ENCODE data around the gene ADAM10.

ADAM10 gene

DNA sequence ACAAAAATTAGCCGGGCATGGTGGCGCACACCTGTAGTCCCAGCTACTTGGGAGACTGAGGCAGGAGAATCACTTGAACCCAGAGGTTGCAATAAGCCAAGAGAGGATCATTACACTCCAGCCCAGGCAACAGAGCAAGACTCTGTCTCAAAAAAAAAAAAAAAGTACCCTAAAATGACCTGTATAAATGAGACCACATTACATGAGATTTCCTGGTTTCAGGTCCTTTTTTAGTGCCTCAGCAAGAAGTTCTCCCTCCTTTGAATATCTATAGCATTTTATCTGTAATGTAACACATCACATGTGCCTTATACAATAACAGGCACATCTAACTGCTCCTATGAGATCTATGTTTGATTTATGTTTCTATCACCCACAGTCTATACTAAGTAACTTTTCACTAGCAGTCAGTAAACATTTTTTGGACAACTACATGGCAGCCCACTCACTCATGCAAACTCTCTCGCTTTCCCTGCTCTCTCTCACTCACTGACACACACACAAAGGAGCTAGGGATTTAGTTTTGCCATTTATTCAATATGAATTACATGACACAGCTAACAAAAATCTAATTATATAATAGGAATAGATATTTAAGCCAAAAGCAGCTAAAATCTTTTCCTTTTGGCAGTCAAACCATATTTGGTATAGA lies 34.1 kb downstream of the ADAM10 start:
- no peak for DNase-seq

DNA sequence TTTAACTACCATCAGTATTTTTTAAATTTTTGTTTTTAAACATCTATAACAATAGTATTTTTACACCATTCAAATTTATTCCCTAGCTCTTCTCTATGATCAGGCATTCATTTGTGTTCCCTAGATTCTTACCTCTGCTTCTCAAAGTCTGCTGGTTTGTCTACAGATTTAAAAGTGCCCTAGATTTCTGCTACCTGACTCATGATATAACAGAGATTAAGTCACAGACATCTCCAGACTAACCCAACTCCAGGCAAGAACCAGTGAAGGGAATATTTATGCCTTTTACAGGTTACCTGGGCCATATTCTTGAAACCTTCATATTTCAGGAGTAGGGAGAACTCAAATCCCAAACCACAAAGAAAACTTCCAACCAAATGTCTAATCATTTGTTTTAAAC lies 38.8 kb downstream of the ADAM10 start:
- no peak for DNase-seq

DNA sequence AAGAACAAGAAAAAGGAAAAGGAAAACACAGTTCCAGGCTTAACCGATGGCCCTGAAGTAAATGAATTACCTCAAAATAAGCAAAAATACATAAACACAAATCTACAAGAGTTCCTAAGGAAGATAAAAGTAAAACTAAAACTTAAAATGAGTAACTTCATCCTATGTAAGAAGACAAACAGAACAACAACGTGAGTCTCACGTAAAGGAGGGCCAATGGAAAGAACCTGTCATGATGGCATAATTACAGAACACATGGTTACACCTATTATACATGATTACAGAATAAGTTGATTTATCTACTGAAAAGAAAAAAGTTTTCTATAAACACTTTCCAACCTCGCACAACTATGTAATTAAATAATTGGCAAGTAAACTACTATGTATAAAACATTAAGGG lies 42.1 kb downstream of the ADAM10 start:
- no peak for DNase-seq

DNA sequence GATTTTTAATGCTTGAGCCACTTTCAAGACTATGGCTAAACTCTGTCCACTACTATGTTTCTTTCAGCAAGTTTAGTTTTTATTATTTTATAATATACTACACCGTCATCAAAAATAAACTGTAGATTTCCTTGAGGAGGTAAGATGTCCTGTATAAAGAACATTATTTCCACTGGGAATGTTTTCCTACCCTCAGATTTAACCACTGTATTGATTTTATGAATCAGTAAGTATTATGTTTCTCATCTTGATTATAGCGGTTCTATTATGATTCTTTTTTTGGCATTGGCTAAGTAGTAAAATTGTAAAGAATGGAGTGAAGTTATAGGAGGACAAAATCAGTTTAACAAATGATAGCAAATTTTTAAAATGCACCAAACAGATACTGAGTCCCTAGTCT lies 44.4 kb downstream of the ADAM10 start:
- no peak for DNase-seq

DNA sequence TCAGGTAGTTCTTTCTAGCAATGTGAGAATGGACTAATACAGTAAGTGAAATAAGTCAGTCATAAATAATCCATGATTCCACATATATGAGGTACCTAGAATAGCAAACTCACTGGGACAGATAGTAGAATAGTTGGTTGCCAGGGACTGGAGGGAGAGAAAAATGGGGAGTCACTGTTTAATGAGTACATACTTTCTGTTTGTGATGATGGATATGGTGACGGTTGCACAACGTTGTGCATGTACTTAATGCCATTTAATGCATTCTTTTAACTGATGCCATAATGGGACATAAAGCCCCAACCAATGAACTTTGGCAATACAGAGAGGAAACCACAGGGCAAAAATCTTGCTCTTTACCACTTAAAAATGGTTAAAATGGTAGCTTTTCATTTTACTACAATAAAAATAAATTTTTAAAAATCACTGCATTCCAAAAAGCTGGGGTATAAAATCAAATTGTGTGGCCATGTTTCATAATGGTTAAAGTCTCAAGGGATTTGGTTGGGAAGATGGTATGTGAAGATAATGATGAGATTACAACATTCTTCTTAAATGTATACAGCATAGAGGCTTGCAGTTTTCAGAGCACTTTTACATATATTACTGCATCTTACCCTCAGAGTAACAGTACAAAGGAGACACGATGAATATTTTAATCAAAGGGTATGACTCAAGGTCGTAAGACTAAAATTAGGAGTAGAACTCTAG lies 45.2 kb downstream of the ADAM10 start:
- no peak for DNase-seq

DNA sequence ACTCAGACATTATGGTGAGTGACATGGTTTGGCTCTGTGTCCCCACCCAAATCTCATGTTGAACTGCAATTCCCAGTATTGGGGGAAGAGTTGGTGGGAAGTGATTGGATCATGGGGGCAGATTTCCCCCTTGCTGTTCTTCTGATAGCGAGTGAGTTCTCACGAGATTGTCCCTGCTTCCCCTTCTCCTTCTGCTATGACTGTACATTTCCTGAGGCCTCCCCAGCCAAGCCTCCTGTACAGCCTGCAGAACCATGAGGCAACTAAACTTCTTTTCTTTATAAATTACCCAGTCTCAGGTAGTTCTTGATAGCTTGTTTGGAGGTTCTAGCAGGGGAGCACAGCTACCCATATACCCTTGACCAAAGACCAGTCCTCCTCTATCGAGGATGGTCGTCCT lies 45.9 kb downstream of the ADAM10 start:
- no peak for DNase-seq

DNA sequence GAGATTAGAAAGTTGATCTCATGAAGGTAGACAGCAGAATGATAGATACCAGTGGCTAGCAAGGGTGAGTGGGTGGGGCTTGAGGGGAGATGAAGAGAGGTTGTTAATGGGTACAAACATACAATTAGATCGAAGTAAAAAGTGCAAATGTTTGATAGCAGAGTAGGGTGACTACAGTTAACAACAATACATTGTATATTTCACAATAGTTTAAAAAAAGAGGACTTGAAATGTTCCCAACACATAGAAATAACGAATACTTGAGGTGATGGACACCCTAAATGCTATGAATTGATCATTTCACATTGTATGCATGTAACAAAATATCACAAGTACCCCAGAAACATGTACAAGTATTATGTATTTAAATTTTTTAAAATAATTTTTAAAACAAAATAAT lies 47.3 kb downstream of the ADAM10 start:
- no peak for DNase-seq

DNA sequence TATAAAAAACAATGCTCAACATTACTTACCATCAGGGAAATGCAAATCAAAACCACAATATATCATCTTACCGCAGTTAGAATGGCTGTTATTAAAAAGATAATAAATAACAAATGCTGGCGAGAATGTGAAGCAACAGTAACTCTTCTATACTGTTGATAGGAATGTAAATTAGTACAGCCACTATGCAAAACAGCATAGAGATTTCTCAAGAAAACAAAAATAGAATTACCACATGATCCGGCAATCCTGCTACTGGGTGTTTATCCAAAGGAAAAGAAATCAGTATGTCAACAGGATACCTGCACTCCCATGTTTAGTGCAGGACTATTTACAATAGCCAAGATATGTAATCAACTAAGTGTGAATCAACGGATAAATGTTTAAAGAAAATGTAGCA lies 48.1 kb downstream of the ADAM10 start:
- DNase-seq: no peak

DNA sequence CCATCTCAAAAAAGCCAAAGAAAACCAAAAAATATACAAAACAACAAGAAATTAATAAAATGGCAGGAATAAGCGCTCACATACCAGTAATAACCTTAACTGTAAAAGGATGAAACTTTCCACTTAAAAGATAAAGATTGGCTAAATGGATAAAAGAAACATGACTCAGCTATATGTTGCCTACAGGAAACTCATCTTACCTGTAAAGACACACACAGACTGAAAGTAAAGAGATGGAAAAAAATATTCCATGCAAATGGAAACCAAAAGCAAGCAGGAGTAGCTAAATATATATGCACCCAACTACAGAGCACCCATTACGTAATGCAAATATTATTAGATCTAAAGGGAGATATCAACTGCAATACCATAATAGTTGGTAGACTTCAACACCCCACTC lies 49.7 kb downstream of the ADAM10 start:
- DNase-seq: no peak

DNA sequence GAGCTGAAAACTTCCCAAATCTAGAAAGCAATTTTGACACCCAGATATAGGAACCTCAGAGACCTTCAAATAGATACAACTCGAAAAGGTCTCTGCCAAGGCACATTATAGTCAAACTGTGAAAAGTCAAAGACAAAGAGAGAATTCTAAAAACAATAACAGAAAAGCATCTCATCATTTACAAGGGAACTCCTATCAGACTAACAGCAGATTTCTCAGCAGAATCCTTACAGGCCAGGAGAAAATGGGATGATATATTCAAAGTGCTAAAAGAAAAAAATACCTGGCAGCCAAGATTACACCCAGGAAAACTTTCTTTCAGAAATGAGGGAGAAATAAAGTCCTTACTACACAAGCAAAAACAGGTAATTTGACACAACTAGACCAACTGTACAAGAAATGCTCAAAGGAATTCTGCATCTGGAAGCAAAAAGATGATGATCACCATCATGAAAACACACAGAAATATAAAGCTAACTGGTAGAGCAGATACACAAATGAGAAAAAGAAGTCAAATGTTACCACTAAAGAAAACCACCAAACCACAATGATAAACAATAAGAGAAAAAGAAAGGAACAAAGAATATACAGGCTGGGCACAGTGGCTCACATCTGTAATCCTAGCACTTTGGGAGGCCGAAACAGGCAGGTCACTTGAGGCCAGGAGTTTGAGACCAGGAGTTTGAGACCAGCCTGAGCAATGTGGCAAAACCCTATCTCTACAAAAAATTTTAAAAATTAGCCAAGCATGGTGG lies 50.4 kb downstream of the ADAM10 start:
- DNase-seq: no peak

DNA sequence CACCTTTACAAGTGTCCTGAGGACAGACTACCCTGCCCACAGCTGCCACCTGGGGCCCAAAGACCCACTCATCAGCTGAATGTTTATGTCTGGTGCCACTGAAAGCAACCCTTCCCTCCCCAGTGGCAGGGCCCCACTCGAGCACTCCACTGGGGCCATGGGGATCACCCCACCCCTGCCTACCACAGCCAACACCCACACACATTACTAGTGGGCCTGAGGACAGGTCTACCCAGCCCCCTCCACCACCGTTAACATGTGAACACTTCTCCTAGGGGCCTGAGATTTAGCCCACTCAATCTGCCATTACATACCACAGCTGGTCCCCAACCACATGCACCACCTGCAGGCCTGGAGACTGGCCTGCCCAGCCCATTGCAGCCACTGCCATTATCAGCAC lies 52.3 kb downstream of the ADAM10 start:
- no peak for DNase-seq

DNA sequence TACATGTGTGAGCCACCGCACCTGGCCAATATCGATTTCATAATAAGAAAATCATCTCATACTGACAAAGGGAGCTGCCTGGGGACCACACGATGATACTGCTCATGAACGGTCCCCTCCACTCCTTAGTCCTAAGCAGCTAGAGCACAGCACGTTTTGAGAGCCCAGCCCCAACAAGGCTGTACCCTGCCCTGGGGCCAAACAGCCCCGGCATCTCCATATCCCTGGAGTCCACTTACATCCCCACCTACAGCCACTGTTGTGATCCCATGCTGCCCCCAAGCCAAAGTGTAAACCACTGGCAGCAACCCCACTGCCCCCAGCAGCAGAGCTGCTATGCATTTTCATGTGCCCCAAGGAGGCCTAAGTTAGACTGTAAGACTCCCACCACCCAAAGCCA lies 52.8 kb downstream of the ADAM10 start:
- no peak for DNase-seq

DNA sequence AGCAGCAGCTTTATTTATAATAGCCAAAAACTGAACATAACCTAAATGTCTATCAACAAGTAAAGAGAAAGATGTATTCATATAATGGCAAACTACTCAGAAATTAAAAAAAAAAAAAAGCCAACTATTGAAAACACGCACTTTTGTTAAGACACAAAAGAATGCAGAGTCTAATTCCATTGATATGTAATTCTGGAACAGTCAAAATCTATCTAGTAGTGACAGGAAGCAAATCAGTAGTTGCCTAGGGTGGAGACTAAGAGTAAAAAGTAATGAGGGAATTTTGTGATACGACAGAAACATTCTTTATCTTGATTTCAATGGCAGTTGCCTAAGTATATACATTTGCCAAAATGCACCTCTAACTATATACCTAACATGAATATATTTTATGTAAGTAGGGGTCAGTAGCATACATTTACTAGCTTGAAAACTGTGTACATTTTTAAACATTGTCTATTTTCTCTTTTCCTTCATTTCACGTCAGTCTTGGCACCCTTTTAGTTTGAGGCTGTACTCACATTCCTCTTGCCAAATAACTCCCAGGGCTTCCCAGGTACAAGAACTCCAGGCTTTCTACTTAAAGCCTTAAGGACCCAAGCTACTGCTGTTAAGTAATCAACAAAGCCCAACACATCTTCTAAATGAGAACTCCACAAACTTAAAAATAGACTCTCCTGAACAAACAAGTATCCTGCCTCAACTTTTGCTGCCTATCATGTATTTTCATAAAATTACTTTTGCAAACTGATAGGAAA lies 54.7 kb downstream of the ADAM10 start:
- DNase-seq: no peak

DNA sequence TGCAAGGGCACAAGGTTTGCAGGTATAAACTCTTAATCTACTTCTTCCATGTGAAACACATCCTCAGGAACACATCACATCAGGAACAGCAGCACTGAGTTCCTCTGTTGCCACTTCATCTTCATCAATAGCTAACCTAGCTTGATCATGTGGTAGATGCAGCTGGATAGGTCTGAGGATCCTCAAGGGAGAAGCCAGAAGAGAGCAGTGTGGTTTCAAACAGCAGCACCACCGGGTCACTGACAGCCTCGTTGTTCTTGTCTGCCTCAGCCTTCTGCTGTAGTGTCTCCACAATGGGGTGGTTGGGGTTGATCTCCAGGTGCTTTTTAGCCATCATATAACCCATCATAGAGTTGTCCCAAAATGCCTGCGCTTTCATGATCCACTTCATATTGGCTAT lies 58.8 kb downstream of the ADAM10 start:
- no peak for DNase-seq

DNA sequence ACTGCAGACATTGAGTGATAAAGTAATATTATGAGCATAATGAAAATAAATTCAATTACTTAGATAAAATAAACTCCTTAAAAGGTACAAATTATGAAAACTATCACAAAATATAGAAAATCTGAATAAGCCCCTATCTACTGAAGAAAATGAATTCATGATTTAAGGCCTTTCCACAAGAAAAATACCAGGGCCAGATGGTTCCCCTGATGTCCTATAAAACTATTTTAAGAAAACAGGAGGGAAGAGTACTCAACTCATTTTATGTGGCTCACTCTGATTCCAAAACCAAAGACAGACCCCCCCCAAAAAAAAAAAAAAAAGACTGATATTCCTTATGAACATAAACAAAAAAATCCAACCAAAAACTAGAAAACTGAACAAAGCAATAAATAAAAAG lies 59.9 kb downstream of the ADAM10 start:
- no peak for DNase-seq

DNA sequence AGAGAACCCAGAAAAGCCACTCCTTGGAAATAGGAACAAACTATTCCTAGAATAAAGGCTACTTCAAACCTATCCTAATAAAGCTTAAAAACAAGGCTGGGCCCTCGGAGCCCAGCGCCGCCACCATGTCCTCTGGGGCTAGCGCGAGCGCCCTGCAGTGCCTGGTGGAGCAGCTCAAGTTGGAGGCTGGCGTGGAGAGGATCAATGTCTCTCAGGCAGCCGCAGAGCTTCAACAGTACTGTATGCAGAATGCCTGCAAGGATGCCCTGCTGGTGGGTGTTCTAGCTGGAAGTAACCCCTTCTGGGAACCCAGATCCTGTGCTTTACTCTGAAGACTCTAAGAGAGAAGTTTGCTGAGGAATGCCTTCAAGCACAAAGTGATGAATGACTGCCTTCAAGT lies 63.2 kb downstream of the ADAM10 start:
- DNase-seq: no peak

DNA sequence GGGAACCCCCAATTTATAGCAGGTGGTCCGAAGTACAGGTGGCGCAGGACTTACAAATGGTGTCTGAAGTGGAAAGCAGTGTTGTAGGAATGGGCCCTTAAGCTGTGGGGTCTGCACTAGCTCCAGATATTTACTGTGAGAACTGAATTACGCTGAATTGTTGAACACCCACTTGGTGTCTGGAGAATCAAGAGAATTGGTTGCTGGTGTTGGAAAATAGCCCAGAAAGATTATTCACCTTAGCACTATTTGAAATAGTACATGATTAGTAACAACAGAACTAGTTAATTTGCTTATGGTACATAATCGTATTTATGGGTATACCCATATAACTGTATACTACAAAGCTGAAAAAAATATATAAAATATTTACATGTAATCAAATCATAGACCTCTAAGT lies 64.8 kb downstream of the ADAM10 start:
- no peak for DNase-seq

DNA sequence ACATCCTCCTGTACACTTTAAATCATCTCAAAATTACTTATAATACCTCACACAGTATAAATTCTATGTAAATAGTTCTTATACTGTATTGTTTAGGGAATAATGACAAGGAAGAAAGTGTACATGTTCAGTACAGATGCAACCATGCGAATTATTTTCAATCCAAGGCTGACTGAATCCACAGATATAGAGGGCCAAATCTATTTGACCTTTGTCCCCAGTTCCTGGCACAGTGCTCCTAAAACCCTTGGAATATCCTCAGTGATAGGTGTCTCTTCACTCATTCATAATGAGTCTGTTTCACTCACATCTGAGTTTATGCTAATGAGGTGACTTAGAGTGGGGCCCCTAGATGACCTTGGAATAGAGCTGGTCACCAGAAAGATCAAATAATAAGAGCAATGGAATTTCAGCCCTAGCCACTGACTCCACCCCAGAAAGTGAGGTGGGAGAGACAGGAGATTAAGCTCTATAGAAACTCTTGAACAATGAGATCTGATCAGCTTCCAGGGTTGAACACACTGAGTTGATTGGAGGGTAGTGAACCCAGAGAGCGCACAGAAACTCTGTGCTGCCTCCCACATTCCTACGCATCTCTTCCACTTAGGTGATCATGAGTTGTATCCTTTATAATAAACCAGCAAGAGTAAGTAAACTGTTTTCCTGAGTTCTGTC lies 65.3 kb downstream of the ADAM10 start:
- DNase-seq: no peak

DNA sequence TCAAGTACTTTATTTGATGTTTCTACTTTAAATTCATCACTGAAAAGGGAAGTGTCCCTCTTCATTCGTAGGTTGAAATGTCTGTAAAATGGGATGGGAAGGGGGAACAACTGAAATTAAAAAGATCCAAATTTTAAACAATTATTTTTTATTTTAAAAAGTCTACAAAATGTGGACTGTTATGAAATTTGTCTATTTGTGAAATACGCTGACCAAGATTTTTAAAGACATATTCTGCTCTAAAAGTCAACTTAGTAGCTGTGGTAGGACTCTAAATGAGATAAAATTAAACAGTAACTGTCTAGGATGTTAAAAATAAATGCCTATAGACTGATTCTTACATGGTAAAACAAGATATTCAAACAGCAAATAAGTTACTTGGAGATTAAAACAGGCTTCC lies 67.3 kb downstream of the ADAM10 start:
- DNase-seq: no peak

DNA sequence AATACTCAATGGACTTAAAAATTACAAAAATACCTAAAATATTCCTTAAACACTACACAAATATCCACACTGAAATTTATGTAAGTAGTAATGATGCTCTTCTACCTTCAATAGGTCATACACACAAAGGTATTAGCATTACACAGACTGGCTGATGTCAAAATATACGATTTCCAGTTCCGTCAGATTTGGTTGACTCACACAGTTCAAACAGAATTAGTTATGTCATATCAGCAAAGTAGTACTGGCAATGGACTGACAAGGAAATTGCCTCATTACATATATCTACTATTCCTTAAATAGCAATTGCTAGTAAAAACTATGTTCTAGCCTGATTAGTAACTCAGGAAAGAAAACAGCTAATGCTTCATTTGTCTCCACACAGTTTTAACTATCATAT lies 70.8 kb downstream of the ADAM10 start:
- DNase-seq: no peak

DNA sequence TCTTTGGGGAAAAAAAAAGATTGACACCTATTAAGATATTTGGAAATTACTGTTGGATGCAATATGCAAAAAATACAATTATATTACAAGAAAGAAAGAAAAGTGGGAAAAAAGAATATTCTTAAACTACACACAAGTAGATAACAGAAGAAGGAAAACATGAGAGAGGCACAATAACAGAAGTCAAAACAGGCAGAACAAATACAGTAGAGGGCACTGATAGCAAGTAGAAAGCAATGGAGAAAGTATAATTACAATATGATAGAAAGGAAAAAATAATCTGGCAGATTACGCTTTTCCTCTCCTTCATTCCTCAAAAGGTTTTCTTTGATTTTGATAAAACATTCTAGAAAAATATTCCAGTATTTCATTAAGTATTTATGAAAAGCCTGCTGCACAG lies 72.1 kb downstream of the ADAM10 start:
- DNase-seq: no peak

DNA sequence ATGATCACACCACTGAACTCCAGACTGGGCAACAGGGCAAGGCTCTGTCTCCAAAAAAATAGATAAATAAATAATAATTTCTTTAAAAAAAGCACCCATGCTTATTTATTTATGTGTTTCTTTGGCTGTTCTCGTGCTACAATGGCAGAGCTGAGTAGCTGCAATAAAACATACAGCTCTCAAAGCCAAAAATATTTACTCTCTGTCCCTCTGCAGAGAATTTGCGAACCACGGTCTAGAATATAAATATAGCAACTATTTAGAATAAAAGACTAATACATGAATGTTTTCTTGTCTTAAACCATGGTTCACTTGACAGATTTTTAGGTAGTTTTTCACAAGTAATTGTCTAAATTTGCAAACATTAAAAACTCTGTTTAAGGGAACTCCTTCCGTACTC lies 72.7 kb downstream of the ADAM10 start:
- DNase-seq: no peak

DNA sequence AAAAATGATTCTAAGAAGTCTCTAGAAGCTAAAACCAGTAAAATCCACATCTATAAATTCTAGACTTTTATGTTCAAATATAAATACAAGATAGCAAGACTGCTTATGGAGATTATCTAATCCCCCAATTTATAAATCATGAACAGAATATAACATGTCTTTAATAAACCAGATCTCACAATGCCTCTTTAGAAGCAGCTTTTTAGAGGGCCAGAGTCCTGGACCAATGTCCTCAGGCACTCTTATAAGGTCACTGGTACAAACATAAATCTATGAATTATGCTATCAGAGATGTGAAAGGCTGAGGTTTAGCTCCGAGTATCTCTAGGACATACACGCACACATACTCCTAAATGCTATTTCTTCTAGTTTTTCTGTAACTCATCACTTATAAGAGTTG lies 78.3 kb downstream of the ADAM10 start:
- DNase-seq: no peak
